ENCODE results near the gene SFMBT2. TPM values are rescaled to one million over a fixed set of nuclear protein-coding genes. Genes with fewer than 3 reads are reported as not detected.

SFMBT2 gene
- total RNA-seq, 2 donors from 2014 or later = 1.6 to 3.4 TPM

GRCh38 chr10:7121154-7121797 lies 289.6 kb downstream of the SFMBT2 start:
- Histone ChIP-seq H3K36me3 (replicated peaks in 1 of 2; ENCODE audit: insufficient read depth in 1 of 2, low read depth in 2 of 2) (no peaks in the 10 kb centered on the region), H3K4me3 (no peak overlapping the region), H3K27me3 (no peaks in the 10 kb centered on the region), H3K4me1 (no peaks in the 10 kb centered on the region), H3K27ac (no peak overlapping the region), H3K9me3 (no peaks in the 10 kb centered on the region)
- 20 to 31% methylated on average over 10 of the region's 10 CpGs for WGBS, 2 donors
- intact Hi-C loops (cut with DNase I) = no loop called here
- ATAC-seq (no peak), DNase-seq (peak in 2 of 4 donors; percentile 20 to 34)
- TF ChIP-seq POLR2A (IDR thresholded peaks at IDR 0.05) = no peak
- peak in 3 of 7 experiments; percentile 17 to 34 (median 30) for TF ChIP-seq CTCF (IDR thresholded peaks at IDR 0.05)

GRCh38 chr10:7119325-7120015 lies 291.4 kb downstream of the SFMBT2 start:
- intact Hi-C loops (cut with DNase I) = no loop called here
- DNase-seq (no peak), ATAC-seq (no peak)
- H3K4me1 ChIP-seq = no peaks in the 10 kb centered on the region
- H3K27me3 ChIP-seq = no peaks in the 10 kb centered on the region
- H3K4me3 ChIP-seq = no peak overlapping the region
- no peak overlapping the region for H3K27ac ChIP-seq
- TF ChIP-seq POLR2A (IDR thresholded peaks at IDR 0.05) (no peak), CTCF (IDR thresholded peaks at IDR 0.05) (no peak)
- no peaks in the 10 kb centered on the region for H3K9me3 ChIP-seq
- WGBS, 2 donors = 57 to 65% methylated on average over 14 of the region's 14 CpGs
- no peaks in the 10 kb centered on the region for H3K36me3 ChIP-seq (replicated peaks in 1 of 2; ENCODE audit: insufficient read depth in 1 of 2, low read depth in 2 of 2)

GRCh38 chr10:7117806-7118674 lies 292.8 kb downstream of the SFMBT2 start:
- 70% methylated on average over 17 of the region's 17 CpGs for WGBS, 2 donors
- no peak overlapping the region for H3K4me3 ChIP-seq
- no peaks in the 10 kb centered on the region for H3K9me3 ChIP-seq
- no peaks in the 10 kb centered on the region for H3K4me1 ChIP-seq
- ATAC-seq = no peak
- intact Hi-C loops (cut with DNase I) = no loop called here
- no peaks in the 10 kb centered on the region for H3K27me3 ChIP-seq
- no peak for DNase-seq
- TF ChIP-seq POLR2A (IDR thresholded peaks at IDR 0.05) = no peak
- TF ChIP-seq CTCF (IDR thresholded peaks at IDR 0.05) = no peak
- H3K27ac ChIP-seq = no peak overlapping the region
- no peaks in the 10 kb centered on the region for H3K36me3 ChIP-seq (replicated peaks in 1 of 2; ENCODE audit: insufficient read depth in 1 of 2, low read depth in 2 of 2)

GRCh38 chr10:7117177-7117799 lies 293.5 kb downstream of the SFMBT2 start:
- intact Hi-C loops (cut with DNase I) = no loop called here
- TF ChIP-seq POLR2A (IDR thresholded peaks at IDR 0.05) = no peak
- TF ChIP-seq CTCF (IDR thresholded peaks at IDR 0.05) = no peak
- 57 to 62% methylated on average over 5 of the region's 5 CpGs for WGBS, 2 donors

More at GRCh38 chr10:7117177-7117799, 293.5 kb downstream of the SFMBT2 start:
- Histone ChIP-seq H3K27ac (no peak overlapping the region), H3K9me3 (no peaks in the 10 kb centered on the region), H3K4me3 (no peak overlapping the region), H3K4me1 (no peaks in the 10 kb centered on the region), H3K36me3 (replicated peaks in 1 of 2; ENCODE audit: insufficient read depth in 1 of 2, low read depth in 2 of 2) (no peaks in the 10 kb centered on the region), H3K27me3 (no peaks in the 10 kb centered on the region)
- DNase-seq = no peak
- ATAC-seq = no peak

All from body of pancreas (tissue), 4 donors.